ENCODE data around the gene CABYR. TPM values are rescaled to one million over a fixed set of nuclear protein-coding genes. Genes with fewer than 3 reads are reported as not detected.

The CABYR gene
- polyA plus RNA-seq, 1 donor (not counting 4 experiments of a cell fraction or from before 2014, with no cell fraction given), result 7.7 TPM

DNA sequence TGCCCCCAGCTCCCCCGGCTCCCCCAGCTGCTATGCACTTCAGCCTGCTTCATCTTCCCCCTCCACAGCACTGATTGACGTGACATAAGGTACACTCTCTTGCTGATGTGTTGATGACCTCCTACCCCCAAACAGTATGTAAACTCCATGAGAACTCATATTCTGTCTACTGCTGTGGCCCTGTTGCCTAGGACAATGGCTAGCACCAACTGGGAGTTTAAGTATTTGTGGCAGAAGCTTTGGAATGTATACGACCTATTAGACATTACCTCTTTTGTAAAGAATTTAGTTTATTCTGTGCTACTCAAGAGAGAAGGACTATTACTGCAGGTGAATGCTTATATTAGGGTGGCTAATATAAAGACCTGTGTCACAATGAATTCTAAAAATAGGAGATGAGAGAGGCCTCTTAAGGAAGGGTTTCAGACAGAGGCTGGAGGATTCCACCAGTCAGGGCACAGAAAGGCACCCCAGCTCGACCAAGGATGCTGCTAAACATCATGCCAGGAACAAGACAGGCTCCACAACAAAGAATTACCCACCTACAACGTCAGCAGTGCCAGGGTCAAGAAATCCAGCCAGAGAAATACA lies 60.6 kb downstream of the CABYR start:
- H3K4me2 ChIP-seq (ENCODE audit: control insufficient read depth, extremely low read depth, insufficient read depth, low read depth, low read length), result no peak overlapping the region
- no peak overlapping the region for H3K4me3 ChIP-seq (ENCODE audit: control insufficient read depth in 2 of 3, extremely low read depth in 1 of 3, insufficient read depth in 2 of 3, low read depth in 1 of 3, low read length in 3 of 3)
- no peak overlapping the region for H3K9ac ChIP-seq (ENCODE audit: control insufficient read depth, extremely low read depth, insufficient read depth, low read length)

DNA sequence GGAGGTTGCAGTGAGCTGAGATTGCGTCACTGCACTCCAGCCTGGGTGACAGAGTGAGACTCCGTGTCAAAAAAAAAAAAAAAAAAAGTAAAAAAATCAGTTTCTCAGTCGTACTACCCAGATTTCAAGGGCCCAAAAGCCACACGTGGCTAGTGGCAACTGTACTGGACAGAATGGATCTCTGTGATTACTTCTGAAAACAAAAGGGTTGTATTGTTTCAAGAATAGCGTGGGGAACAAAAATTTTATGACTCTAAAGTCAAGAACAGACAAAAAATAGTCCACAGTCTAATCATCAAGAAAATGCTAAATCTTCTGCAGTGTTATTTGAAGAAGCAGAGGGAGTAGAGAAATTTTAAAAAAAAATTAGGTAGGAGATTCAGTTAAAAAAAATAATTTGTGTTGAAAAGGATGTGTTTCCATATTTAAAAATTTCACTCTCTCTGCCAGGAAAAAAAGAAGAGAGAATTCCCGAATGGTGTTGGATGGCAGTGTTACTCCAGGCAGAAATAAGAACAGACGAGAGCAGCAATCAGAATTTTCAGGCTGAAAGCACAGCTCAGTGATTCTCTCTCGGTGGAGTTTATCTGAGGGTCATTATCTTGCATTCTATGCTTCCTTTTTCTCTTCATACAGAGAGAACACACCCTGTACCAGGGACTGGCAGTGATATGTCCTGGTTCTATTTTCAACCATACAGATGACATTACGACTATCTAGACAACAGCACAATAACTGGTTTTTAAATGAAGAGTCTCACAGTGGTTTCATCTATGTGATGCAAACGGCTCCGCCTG lies 61.8 kb downstream of the CABYR start:
- H4K20me1 ChIP-seq (ENCODE audit: control insufficient read depth, extremely low read depth, insufficient read depth, low read length), result no peaks in the 10 kb centered on the region
- H3K4me1 ChIP-seq (ENCODE audit: control insufficient read depth, extremely low read depth, insufficient read depth, low read length), result no peaks in the 10 kb centered on the region
- H3K36me3 ChIP-seq (ENCODE audit: control insufficient read depth in 2 of 2, extremely low read depth in 1 of 2, insufficient read depth in 2 of 2, low read length in 2 of 2), result no peaks in the 10 kb centered on the region
- DNase-seq (ENCODE audit: low read depth, low spot score) (no peak), FAIRE-seq (no peak)
- no peak overlapping the region for H3K9ac ChIP-seq (ENCODE audit: control insufficient read depth, extremely low read depth, insufficient read depth, low read length)
- H3K4me2 ChIP-seq (ENCODE audit: control insufficient read depth, extremely low read depth, insufficient read depth, low read depth, low read length), result no peak overlapping the region
- H2AFZ ChIP-seq (ENCODE audit: control insufficient read depth, low read length), result no peak overlapping the region
- TF ChIP-seq, protein P1, sequence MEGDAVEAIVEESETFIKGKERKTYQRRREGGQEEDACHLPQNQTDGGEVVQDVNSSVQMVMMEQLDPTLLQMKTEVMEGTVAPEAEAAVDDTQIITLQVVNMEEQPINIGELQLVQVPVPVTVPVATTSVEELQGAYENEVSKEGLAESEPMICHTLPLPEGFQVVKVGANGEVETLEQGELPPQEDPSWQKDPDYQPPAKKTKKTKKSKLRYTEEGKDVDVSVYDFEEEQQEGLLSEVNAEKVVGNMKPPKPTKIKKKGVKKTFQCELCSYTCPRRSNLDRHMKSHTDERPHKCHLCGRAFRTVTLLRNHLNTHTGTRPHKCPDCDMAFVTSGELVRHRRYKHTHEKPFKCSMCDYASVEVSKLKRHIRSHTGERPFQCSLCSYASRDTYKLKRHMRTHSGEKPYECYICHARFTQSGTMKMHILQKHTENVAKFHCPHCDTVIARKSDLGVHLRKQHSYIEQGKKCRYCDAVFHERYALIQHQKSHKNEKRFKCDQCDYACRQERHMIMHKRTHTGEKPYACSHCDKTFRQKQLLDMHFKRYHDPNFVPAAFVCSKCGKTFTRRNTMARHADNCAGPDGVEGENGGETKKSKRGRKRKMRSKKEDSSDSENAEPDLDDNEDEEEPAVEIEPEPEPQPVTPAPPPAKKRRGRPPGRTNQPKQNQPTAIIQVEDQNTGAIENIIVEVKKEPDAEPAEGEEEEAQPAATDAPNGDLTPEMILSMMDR (optimal IDR thresholded peaks at IDR 0.05 in 1 of 3, IDR thresholded peaks at IDR 0.05 in 1 of 3, conservative IDR thresholded peaks at IDR 0.05 in 1 of 3; ENCODE audit: extremely low read depth in 1 of 3, insufficient read depth in 2 of 3, low read length in 3 of 3), result no peak
- no peak for TF ChIP-seq EZH2 (IDR thresholded peaks at IDR 0.05; ENCODE audit: low read length)
- no peaks in the 10 kb centered on the region for H3K79me2 ChIP-seq (ENCODE audit: control insufficient read depth, insufficient read depth, low read length)
- H3K27ac ChIP-seq (ENCODE audit: control insufficient read depth, insufficient read depth, low read length), result no peak overlapping the region
- H3K27me3 ChIP-seq (ENCODE audit: control insufficient read depth, extremely low read depth, insufficient read depth, low read length), result no peaks in the 10 kb centered on the region
- H3K9me1 ChIP-seq (ENCODE audit: control insufficient read depth, extremely low read depth, insufficient read depth, low read length), result no peaks in the 10 kb centered on the region
- no peaks in the 10 kb centered on the region for H3K9me3 ChIP-seq (ENCODE audit: control insufficient read depth, low read depth, low read length)
- dilution Hi-C loops (cut with MboI; ENCODE audit: extremely low pct_ligation_motif_present, low sequenced_read_pairs), result no loop called here
- no peak overlapping the region for H3K4me3 ChIP-seq (ENCODE audit: control insufficient read depth in 2 of 3, extremely low read depth in 1 of 3, insufficient read depth in 2 of 3, low read depth in 1 of 3, low read length in 3 of 3)

More for the DNA sequence above, 60.6 kb downstream of the CABYR start:
- H3K9me1 ChIP-seq (ENCODE audit: control insufficient read depth, extremely low read depth, insufficient read depth, low read length), result no peaks in the 10 kb centered on the region
- DNase-seq (ENCODE audit: low read depth, low spot score) (no peak), FAIRE-seq (no peak)
- H4K20me1 ChIP-seq (ENCODE audit: control insufficient read depth, extremely low read depth, insufficient read depth, low read length), result no peaks in the 10 kb centered on the region
- no peaks in the 10 kb centered on the region for H3K79me2 ChIP-seq (ENCODE audit: control insufficient read depth, insufficient read depth, low read length)
- dilution Hi-C loops (cut with MboI; ENCODE audit: extremely low pct_ligation_motif_present, low sequenced_read_pairs), result no loop called here
- no peaks in the 10 kb centered on the region for H3K9me3 ChIP-seq (ENCODE audit: control insufficient read depth, low read depth, low read length)
- no peaks in the 10 kb centered on the region for H3K4me1 ChIP-seq (ENCODE audit: control insufficient read depth, extremely low read depth, insufficient read depth, low read length)
- TF ChIP-seq, protein P1 (optimal IDR thresholded peaks at IDR 0.05 in 1 of 3, IDR thresholded peaks at IDR 0.05 in 1 of 3, conservative IDR thresholded peaks at IDR 0.05 in 1 of 3; ENCODE audit: extremely low read depth in 1 of 3, insufficient read depth in 2 of 3, low read length in 3 of 3), result no peak
- TF ChIP-seq EZH2 (IDR thresholded peaks at IDR 0.05; ENCODE audit: low read length), result no peak
- H3K27ac ChIP-seq (ENCODE audit: control insufficient read depth, insufficient read depth, low read length), result no peak overlapping the region
- no peak overlapping the region for H2AFZ ChIP-seq (ENCODE audit: control insufficient read depth, low read length)
- H3K36me3 ChIP-seq (ENCODE audit: control insufficient read depth in 2 of 2, extremely low read depth in 1 of 2, insufficient read depth in 2 of 2, low read length in 2 of 2), result peaks cover 0 to 3% of the 10 kb centered on the region in 2 experiments
- no peaks in the 10 kb centered on the region for H3K27me3 ChIP-seq (ENCODE audit: control insufficient read depth, extremely low read depth, insufficient read depth, low read length)

All from keratinocyte (primary cell).